GM23338 (cell line): ENCODE results near the gene RAB11FIP4.

ENCODE experiments used
- EZH2 ChIP-seq: fragments of 200-600 bp; sonication (generic); IDR thresholded peaks from one replicate; pipeline ENCODE4 v1.8.0; 2017; ENCODE audit warnings: antibody characterized with exemption, mild to moderate bottlenecking, low read depth; ENCODE audit not compliant: unreplicated experiment
- TF ChIP-seq, protein P1 (sequence below), 2 experiments: fragments of 200-600 bp in 1 of 2; sonication (generic) in 1 of 2; conservative IDR thresholded peaks; 2 replicates each; pipeline versions ENCODE4 v1.5.1 to v1.6.1; 2016 to 2017; ENCODE audit warnings: antibody characterized with exemption in 2 of 2, low read depth in 2 of 2, mild to moderate bottlenecking in 2 of 2, moderate library complexity in 1 of 2

DNA sequence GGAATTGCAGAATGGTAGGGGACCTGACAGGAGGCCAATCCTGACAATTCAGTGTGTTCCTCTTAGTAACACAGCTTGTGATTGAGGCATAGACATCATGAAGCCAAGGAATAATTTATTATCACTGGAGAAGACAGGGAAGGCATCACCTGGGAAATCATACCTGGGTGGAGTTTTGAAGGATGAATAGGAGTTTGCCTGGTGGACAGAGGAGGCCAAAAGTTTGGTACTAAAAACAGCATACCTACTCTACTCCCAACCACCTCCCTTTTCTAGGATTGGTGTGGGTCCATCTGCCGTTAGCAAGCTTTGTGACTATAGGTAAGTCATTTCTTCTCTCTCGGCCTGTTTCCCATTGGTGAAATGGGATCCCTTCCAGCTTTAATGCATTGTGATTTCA, 88.0 kb downstream of the RAB11FIP4 start:
- TF ChIP-seq, protein P1, sequence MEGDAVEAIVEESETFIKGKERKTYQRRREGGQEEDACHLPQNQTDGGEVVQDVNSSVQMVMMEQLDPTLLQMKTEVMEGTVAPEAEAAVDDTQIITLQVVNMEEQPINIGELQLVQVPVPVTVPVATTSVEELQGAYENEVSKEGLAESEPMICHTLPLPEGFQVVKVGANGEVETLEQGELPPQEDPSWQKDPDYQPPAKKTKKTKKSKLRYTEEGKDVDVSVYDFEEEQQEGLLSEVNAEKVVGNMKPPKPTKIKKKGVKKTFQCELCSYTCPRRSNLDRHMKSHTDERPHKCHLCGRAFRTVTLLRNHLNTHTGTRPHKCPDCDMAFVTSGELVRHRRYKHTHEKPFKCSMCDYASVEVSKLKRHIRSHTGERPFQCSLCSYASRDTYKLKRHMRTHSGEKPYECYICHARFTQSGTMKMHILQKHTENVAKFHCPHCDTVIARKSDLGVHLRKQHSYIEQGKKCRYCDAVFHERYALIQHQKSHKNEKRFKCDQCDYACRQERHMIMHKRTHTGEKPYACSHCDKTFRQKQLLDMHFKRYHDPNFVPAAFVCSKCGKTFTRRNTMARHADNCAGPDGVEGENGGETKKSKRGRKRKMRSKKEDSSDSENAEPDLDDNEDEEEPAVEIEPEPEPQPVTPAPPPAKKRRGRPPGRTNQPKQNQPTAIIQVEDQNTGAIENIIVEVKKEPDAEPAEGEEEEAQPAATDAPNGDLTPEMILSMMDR (conservative IDR thresholded peaks at IDR 0.05; ENCODE audit: low read depth in 2 of 2), result no peak
- no peak for TF ChIP-seq EZH2
